ENCODE data around the gene SCGB3A2. TPM values are rescaled to one million over a fixed set of nuclear protein-coding genes. Genes with fewer than 3 reads are reported as not detected.

SCGB3A2 gene
- total and polyA plus RNA-seq, 8 donors = 0.24 to 0.76 TPM; not detected in 6

DNA sequence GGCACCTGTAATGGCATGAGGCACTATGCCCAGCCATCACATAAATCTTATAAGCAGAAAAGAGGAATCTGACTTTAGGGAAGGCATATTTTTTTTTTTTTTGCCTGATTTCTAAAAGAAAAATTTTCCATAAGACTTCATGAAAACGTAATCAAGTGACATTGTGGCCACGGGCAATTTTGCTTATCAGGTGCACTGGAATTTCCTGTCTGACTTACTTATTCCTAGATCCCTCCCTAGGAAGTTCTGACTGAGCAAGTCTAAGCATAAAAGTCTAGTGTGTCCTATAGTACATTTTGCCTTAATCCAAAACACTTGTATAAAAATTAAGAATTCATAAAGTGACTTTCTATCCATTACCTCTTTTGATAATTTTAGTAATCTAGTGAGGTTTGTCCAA is 15.3 kb downstream of the SCGB3A2 start:
- H3K27ac ChIP-seq = no peak overlapping the region
- no peaks in the 10 kb centered on the region for H3K36me3 ChIP-seq
- ATAC-seq (no peak), FAIRE-seq (no peak), DNase-seq (no peak)
- H3K4me3 ChIP-seq = no peak overlapping the region
- no peaks in the 10 kb centered on the region for H3K9me3 ChIP-seq
- intact Hi-C loops (cut with DNase I) = no loop called here
- no peak for TF ChIP-seq CTCF (IDR thresholded peaks at IDR 0.05)
- H3K4me1 ChIP-seq = no peaks in the 10 kb centered on the region
- no peaks in the 10 kb centered on the region for H3K27me3 ChIP-seq
- 25 to 40% methylated on average over 2 of the region's 2 CpGs for WGBS, 2 donors

DNA sequence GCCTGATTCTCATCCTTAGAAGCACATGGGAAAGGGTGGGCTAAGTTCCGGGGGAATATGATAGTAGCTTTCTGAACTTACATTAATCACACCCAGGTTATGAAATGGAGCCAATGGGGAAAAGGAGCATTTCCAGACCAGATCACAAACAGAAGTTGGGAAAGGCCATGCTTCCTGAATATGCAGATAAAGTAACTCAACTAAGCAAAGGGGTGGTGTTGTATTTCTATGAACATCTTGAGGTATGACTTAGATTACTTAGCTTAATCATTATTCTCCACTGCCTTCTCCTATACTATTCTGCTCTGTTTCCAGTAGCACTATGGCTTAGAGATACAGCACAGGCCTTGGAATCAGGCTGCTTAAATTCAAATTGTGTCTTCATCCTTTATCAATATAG is 17.4 kb downstream of the SCGB3A2 start:
- ATAC-seq = no peak

DNA sequence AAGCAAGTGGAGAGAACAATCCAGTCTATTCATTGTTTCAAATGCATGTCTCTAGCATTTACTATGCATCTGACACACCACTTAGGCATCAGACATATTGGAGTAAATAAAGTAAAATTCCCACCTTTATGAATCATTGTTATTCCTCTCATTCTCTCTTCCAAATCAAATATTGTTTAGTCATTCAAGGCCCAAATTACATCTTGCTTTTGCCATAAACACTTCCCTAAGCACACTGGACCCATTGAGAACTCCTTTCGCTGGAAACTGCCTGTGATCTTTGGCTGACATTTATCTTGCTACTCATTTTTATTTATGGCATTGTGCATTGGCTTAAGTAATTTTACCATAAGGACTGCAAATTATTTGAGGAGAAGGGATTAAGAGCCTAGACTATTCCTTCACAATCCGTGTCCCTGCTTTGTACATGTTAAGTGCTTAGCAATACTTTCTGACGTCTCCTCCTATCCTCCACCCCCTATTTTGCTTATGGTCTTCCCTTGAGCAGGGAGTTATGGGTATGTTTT is 20.4 kb downstream of the SCGB3A2 start:
- intact Hi-C loops (cut with DNase I) = no loop called here
- no peaks in the 10 kb centered on the region for H3K36me3 ChIP-seq
- H3K4me1 ChIP-seq = no peaks in the 10 kb centered on the region
- ATAC-seq (peak in 1 of 4 donors; percentile 30), DNase-seq (no peak), FAIRE-seq (no peak)
- no peak overlapping the region for H3K27ac ChIP-seq
- H3K9me3 ChIP-seq = no peaks in the 10 kb centered on the region
- TF ChIP-seq CTCF (IDR thresholded peaks at IDR 0.05) = no peak
- 81 to 86% methylated on average over 3 of the region's 3 CpGs for whole genome bisulfite sequencing, 2 donors
- no peak overlapping the region for H3K4me3 ChIP-seq
- no peaks in the 10 kb centered on the region for H3K27me3 ChIP-seq

More for the DNA sequence above, 17.4 kb downstream of the SCGB3A2 start:
- Histone ChIP-seq H3K27ac (no peak overlapping the region), H3K36me3 (no peaks in the 10 kb centered on the region), H3K4me3 (no peak overlapping the region), H3K9me3 (no peaks in the 10 kb centered on the region), H3K27me3 (no peaks in the 10 kb centered on the region), H3K4me1 (no peaks in the 10 kb centered on the region)
- FAIRE-seq (no peak), DNase-seq (no peak)
- no peak for TF ChIP-seq CTCF (IDR thresholded peaks at IDR 0.05)
- intact Hi-C loops (cut with DNase I) = no loop called here
- WGBS, 2 donors = 75 to 88% methylated on average over 1 of the region's 1 CpG

DNA sequence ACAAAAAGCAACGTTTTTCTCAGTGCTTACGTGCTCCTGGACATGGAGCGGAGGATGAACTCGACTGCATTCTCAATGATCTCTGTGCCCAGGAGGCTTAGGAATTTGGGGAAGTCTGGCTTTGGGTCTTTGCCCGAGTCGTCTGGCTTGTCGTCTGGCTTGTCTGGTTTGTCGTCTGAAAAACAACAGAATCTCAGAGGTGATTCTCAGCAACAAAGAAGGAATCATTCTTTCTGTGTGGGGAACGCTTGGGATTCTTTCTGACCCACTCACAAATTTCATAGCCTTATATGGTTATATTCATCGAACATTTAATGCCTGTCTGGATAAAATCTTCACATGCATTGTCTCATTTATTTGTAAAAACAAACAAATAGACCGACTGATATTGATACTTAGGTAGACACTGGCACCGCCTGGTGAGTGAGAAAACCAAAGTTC is 23.1 kb downstream of the SCGB3A2 start:
- Histone ChIP-seq H3K4me1 (peaks cover 0 to 6% (median 0%) of the 10 kb centered on the region in 3 donors), H3K27ac (no peak overlapping the region), H3K4me3 (no peak overlapping the region), H3K36me3 (no peaks in the 10 kb centered on the region), H3K27me3 (no peaks in the 10 kb centered on the region), H3K9me3 (no peaks in the 10 kb centered on the region)
- 61 to 63% methylated on average over 12 of the region's 12 CpGs for WGBS, 2 donors
- FAIRE-seq (no peak), DNase-seq (no peak), ATAC-seq (no peak)
- intact Hi-C loops (cut with DNase I) = no loop called here
- TF ChIP-seq CTCF (IDR thresholded peaks at IDR 0.05) = no peak

GRCh38 chr5:147902609-147903115 is 24.2 kb downstream of the SCGB3A2 start:
- no peak for DNase-seq
- Histone ChIP-seq H3K4me3 (no peak overlapping the region), H3K27ac (no peak overlapping the region), H3K27me3 (no peaks in the 10 kb centered on the region), H3K36me3 (no peaks in the 10 kb centered on the region), H3K4me1 (peaks cover 0 to 7% (median 0%) of the 10 kb centered on the region in 3 donors), H3K9me3 (no peaks in the 10 kb centered on the region)
- no peak for ATAC-seq
- intact Hi-C loops (cut with DNase I) = no loop called here
- TF ChIP-seq CTCF (IDR thresholded peaks at IDR 0.05) = no peak
- FAIRE-seq = no peak
